DOHH2 (cell line): Measurements from ENCODE around the gene AMZ2.

ENCODE experiments used
- H3F3A ChIP-seq: fragments of 200-600 bp; sonication (generic), shearing (Covaris generic); 2 replicates; pipeline ENCODE4 v1.6.0; 2016; ENCODE audit warnings: antibody characterized with exemption, mild to moderate bottlenecking; ENCODE audit not compliant: control insufficient read depth, insufficient read depth
- H3K27ac ChIP-seq: fragments of 200-600 bp; sonication (generic); 2 replicates; pipeline ENCODE4 v1.5.1; 2014; ENCODE audit warnings: low read depth, mild to moderate bottlenecking, low read length, moderate library complexity
- H3K27me3 ChIP-seq: fragments of 200-600 bp; sonication (generic); 2 replicates; pipeline ENCODE4 v1.6.1; 2014; ENCODE audit warnings: mild to moderate bottlenecking, low read length, mixed read lengths; ENCODE audit not compliant: control insufficient read depth
- H3K36me3 ChIP-seq: fragments of 200-600 bp; sonication (generic); 2 replicates; pipeline ENCODE4 v1.6.1; 2014; ENCODE audit warnings: mild to moderate bottlenecking, low read length, moderate library complexity, mixed read lengths; ENCODE audit not compliant: control insufficient read depth
- H3K4me1 ChIP-seq: fragments of 200-600 bp; sonication (generic); 2 replicates; pipeline ENCODE4 v1.6.1; 2014; ENCODE audit warnings: mild to moderate bottlenecking, low read length, mixed read lengths; ENCODE audit not compliant: control insufficient read depth
- H3K4me2 ChIP-seq: fragments of 200-600 bp; sonication (generic); 2 replicates; pipeline ENCODE4 v1.6.0; 2014; ENCODE audit warnings: mild to moderate bottlenecking, low read length, moderate library complexity
- H3K4me3 ChIP-seq: fragments of 200-600 bp; sonication (generic); 2 replicates; pipeline ENCODE4 v1.5.1; 2014; ENCODE audit warnings: mild to moderate bottlenecking, low read length, mixed read lengths
- H3K79me2 ChIP-seq: fragments of 200-600 bp; sonication (generic); 2 replicates; pipeline ENCODE4 v1.6.1; 2014; ENCODE audit warnings: mild to moderate bottlenecking, low read length, mixed read lengths; ENCODE audit not compliant: control insufficient read depth
- H3K9me2 ChIP-seq: fragments of 200-600 bp; sonication (generic); replicated peaks from 2 replicates; pipeline ENCODE4 v1.6.1; 2014; ENCODE audit warnings: mild to moderate bottlenecking, low read length, mixed read lengths; ENCODE audit not compliant: control insufficient read depth
- H3K9me3 ChIP-seq: fragments of 200-600 bp; sonication (generic); 2 replicates; pipeline ENCODE4 v1.6.1; 2014; ENCODE audit warnings: antibody characterized with exemption, low read length, mixed read lengths; ENCODE audit not compliant: control insufficient read depth, insufficient read depth
- H4K20me1 ChIP-seq: fragments of 200-600 bp; sonication (generic); 2 replicates; pipeline ENCODE4 v1.6.0; 2014; ENCODE audit warnings: low read depth, mild to moderate bottlenecking, antibody characterized with exemption, low read length, moderate library complexity; ENCODE audit not compliant: control insufficient read depth, insufficient read depth
- EZH2phosphoT487 ChIP-seq: fragments of 200-600 bp; sonication (generic); IDR thresholded peaks from 2 replicates; pipeline ENCODE4 v1.6.1; 2017; ENCODE audit warnings: borderline replicate concordance, mild to moderate bottlenecking, antibody characterized with exemption, low read length, moderate library complexity, mixed read lengths
- TF ChIP-seq, protein P1 (sequence below): fragments of 200-600 bp; sonication (generic); IDR thresholded peaks from one replicate; pipeline ENCODE4 v1.5.1; 2014; ENCODE audit warnings: antibody characterized with exemption, mild to moderate bottlenecking, low read depth, low read length; ENCODE audit not compliant: poor library complexity, severe bottlenecking

Gene AMZ2

DNA sequence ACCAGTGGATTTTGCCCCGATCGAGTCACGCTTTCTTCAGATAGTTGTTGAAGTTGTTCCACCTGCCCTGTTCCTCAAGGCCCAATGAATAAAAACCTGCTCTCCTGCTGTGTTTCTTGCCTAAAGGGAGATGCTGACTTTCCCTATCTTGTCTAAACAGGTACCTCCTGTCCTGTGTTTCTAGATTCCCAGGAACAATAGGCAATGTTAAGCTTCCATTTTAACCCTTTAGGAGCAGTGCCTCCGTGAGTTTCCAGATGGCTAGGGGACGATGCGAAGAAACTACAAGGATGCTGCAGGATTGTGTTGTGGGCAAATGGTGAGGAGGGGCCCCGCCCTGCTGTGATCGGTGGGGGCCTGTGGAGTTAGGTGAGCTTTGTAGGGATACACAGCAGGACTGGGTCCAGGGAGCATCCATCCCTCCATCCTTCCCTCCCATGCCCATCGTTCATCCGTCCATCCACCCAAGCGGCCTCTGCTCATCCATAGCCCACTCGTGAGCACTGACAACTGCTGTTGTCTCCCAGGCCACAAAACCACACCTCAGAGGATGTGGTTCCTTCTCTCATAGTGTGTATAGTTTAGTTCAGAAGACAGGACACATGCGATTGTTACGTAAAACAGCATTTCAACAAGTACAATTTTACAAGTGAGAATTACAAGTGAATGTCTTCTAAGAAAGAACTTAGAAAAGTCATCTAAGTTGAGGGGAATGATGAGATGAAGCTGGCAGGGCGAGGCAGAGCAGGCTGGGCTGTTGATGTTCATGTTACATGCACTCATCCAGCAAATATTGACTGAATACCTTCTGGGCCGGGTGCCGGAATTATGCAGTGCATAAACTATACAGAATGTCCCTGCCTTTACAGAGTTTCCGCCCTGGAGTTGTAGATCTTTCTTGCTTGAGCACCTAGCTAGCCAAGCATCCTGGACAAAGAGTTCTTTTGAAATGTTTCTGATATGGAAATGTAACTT is 48.7 kb downstream of the AMZ2 start:
- no peaks in the 10 kb centered on the region; the same call in 1 of the 2 replicates for H3K36me3 ChIP-seq
- no peaks in the 10 kb centered on the region for H4K20me1 ChIP-seq
- H3K27me3 ChIP-seq: no peaks in the 10 kb centered on the region
- H3K79me2 ChIP-seq: peaks cover 20% of the 10 kb centered on the region
- H3K9me3 ChIP-seq: no peaks in the 10 kb centered on the region
- no peak overlapping the region for H3K27ac ChIP-seq
- H3K4me1 ChIP-seq: peaks cover 22% of the 10 kb centered on the region
- no peak overlapping the region for H3K4me3 ChIP-seq
- H3K9me2 ChIP-seq: no peaks in the 10 kb centered on the region
- 0 out of 2 replicates have a peak, but pooled peaks cover 3% of the 10 kb centered on the region for H3F3A ChIP-seq
- no peak for TF ChIP-seq EZH2phosphoT487
- TF ChIP-seq, protein P1, sequence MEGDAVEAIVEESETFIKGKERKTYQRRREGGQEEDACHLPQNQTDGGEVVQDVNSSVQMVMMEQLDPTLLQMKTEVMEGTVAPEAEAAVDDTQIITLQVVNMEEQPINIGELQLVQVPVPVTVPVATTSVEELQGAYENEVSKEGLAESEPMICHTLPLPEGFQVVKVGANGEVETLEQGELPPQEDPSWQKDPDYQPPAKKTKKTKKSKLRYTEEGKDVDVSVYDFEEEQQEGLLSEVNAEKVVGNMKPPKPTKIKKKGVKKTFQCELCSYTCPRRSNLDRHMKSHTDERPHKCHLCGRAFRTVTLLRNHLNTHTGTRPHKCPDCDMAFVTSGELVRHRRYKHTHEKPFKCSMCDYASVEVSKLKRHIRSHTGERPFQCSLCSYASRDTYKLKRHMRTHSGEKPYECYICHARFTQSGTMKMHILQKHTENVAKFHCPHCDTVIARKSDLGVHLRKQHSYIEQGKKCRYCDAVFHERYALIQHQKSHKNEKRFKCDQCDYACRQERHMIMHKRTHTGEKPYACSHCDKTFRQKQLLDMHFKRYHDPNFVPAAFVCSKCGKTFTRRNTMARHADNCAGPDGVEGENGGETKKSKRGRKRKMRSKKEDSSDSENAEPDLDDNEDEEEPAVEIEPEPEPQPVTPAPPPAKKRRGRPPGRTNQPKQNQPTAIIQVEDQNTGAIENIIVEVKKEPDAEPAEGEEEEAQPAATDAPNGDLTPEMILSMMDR: no peak
- H3K4me2 ChIP-seq: no peak overlapping the region

DNA sequence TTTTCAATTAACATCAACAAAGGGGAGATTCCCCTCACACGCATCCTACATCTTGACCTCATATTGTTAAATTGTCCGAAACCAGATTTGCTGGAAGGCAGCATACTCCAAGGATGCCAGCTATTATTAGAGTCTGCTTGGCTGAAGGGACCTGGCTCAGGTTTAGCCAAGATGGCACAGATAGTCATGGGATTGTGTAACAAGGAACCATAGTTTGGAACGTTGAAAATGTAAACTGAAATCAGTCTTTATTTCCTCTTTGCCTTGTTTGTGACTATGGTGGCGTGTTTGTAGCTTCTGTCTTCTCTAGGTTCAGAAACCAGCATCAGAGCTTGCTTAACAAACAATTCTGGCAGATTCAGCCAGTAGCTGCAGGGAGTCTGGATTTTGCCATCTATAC is 49.4 kb downstream of the AMZ2 start:
- TF ChIP-seq, protein P1: no peak
- Histone ChIP-seq H4K20me1 (no peaks in the 10 kb centered on the region), H3K9me3 (no peaks in the 10 kb centered on the region), H3F3A (0 out of 2 replicates have a peak, but pooled peaks cover 2% of the 10 kb centered on the region), H3K36me3 (no peaks in the 10 kb centered on the region), H3K4me2 (no peak overlapping the region), H3K79me2 (peaks cover 20% of the 10 kb centered on the region), H3K27ac (no peak overlapping the region), H3K4me1 (peaks cover 22% of the 10 kb centered on the region), H3K9me2 (no peaks in the 10 kb centered on the region), H3K27me3 (no peaks in the 10 kb centered on the region), H3K4me3 (no peak overlapping the region)

DNA sequence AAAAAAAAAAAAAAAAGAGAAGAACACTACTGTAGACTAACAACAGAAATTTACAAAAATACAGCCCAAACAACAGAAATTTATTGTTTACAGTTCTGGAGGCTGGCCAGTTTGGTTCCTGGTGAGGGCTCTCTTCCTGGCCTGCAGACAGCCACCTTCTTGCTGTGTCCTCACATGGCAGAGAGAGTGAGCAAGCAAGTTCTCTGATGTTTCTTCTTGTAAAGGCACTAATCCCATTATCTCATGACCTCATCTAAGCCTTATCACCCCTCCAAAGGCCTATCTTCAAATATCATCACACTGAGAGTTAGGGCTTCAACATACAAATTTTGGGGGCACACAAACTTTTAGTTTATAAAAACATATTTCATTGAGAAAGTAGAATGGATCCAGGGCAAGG is 50.8 kb downstream of the AMZ2 start:
- Histone ChIP-seq H3K9me3 (no peaks in the 10 kb centered on the region), H3K79me2 (peaks cover 9% of the 10 kb centered on the region), H3K27ac (no peak overlapping the region), H3K27me3 (no peaks in the 10 kb centered on the region), H3F3A (no peaks in the 10 kb centered on the region), H3K4me1 (peaks cover 9% of the 10 kb centered on the region), H3K36me3 (no peaks in the 10 kb centered on the region), H3K4me3 (no peak overlapping the region), H3K9me2 (no peaks in the 10 kb centered on the region), H3K4me2 (no peak overlapping the region), H4K20me1 (no peaks in the 10 kb centered on the region)
- TF ChIP-seq, protein P1: no peak
- TF ChIP-seq EZH2phosphoT487: no peak
